GM19395 (cell line): ENCODE data around the gene ASB6.
A peak's percentile ranks its signal among the peaks of the same experiment; 100 is the strongest.

Source experiments
- ATAC-seq: cut with Tn5 transposase; IDR thresholded peaks from one replicate; pipeline ENCODE4 v1.9.1; 2021; ENCODE audit warnings: mild to moderate bottlenecking, moderate library complexity; ENCODE audit not compliant: unreplicated experiment

The ASB6 gene

GRCh38 chr9:129627556-129628440, 14.2 kb downstream of the ASB6 start:
- no peak for ATAC-seq

- ATAC-seq: peak; percentile 35
These were observed 15.2 kb downstream of the ASB6 start for GRCh38 chr9:129626625-129627284.

DNA sequence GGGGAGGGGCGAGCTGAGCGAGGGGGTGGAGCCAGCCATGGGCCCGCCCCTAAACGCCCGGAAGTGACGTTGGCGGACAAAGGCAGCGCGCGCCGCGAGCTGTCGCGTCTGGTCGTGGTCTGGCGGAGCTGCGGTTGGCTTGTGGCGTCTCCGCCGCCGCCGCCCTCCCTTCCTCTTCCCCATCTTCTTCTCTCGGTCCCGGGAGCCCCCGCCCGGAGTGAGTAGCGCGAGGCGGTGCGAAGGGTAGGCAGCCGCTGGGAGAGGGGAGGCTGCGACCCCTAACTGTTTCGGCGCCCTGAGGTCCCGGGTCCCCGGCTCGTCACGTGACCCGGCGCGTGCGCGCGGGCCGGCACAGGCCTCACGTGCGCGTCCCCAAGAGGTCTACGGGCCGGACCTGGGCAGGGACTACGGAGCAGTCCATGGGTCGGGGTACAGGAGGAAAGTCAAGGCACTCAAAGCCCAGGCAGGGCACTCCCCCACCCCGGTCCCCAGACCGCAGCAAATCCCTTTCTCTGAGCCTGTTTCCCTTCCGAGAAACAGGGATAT, 15.8 kb downstream of the ASB6 start, which contains the start of gene NTMT1:
TSS of gene NTMT1 (plus strand) at position 85 of the 546 bp plus-strand sequence. CDS start 6,541 bp downstream, outside the sequence.
- peak; percentile 77 for ATAC-seq

DNA sequence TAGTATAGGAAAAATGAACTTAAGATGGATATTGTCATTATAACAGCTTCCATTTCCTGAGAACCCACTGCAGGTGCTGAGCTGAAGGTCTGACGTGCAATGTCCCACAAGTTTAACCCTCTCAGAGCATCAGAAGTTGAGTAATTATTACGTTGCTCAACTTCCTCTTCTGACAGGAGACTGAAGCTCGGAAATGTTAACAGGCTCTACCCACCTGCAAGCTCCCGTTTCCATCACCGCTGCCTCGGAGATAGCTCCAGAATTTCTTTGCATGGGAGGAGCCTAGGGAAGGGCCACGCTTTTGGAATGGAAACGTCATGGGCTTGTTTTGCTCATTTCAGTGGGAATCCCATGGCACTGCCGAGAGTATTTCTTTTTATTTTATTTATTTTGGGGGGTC, 17.0 kb downstream of the ASB6 start:
- no peak for ATAC-seq

DNA sequence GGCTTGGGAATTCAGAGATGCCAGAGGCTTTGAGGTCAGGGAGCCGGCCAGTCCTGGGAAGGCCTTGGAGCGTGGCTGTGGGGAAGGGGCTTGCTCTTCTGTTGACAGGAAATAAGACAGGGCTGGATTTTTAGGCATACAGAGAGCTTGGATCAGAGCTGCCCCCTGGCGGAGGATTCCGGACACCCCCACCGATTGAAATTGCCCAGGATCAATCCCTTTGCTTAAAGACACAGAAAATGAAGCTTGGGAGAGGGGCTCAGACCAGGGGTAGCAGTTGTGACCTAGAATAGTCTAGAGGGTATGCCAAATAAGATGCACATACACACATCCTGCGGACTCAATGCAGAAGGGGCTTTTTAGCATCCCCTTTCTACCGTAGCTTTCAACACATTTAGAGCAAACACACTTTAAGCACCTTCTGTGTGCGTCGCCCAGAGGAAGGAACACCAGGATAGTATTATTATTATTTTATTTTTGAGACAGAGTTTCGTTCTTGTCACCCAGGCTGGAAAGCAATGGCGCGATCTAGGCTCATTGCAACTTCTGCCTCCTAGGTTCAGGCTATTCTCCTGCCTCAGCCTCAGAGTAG, 17.7 kb downstream of the ASB6 start:
- no peak for ATAC-seq

- ATAC-seq: no peak
These were observed 18.6 kb downstream of the ASB6 start for GRCh38 chr9:129623331-129623730.

DNA sequence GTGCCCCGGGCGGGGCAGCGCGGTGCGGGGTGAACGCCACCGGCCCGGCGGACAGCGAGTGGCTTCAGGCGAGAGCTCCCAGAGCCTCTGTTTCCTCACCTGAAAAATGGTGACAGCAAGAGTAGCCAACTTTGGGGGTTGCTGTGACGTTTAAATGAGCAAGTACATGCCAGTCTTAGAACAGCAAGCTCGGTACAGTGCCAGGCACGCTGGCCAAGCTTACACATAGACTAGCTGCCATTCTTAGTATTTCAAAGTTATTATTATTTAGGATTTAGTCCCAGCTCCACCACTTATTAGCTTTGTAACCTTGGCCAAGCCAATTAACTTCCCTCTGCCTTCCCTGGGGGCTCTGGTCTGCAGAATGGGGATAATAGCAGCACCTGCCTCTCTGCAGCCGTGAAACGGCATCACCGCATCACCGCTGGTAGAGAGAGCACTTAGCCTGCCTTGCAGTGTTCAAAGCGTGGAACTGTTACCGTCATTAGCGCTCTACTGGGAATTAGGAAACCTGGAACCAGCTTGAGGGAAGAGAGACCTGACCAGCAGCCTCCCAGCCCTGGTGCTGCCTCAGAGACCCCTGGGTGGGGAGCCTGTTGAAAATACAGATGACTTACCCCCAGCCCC, 21.2 kb downstream of the ASB6 start, which contains the start of gene C9orf50:
TSS of gene C9orf50 (minus strand) at position 433 of the 627 bp plus-strand sequence. CDS start 527 bp downstream, outside the sequence.
- no peak for ATAC-seq

DNA sequence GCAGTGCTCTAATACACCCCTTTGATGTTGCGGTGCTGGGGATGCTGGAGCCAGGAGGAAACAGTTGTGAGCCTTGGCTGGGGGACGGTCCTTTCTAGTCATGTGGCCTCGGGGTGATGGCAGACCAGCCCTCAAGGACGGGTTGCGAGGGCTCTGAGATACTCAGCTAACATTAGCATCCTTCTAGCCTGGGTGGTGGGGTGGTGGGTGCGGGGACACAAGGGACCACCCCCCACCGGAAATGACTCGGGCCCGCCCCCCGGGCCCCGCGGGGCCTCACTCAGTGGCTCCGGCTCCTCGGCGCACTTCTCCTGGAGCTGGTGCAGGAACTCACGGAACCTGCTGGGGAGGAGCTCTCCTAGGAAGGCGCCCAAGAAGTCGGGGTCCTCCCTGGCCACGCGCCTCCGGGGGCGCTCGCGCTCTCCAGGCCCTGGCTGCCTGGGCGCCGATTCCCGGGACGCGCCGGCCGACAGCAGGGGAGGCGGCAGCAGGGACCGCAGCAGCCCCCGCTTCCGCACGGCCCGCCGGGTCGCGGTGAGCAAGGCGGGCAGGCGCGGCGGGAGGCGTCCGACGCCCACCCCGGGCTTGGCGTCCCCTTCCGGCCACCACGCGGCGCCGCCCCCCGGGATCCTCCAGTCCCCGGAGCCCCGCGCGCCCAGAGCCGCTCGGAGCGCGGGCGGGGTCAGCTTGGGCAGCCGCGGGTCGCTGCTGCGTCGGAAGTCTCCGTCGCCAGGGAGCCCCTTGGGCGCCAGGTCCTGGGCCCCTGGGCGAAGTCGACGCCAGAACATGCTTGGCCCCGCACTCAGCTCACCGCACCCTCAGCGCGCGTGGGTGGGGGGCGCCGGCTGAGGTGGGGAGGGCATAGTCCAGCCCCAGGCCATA, 21.9 kb downstream of the ASB6 start:
- no peak for ATAC-seq

- ATAC-seq: no peak
These were observed 24.8 kb downstream of the ASB6 start for GRCh38 chr9:129617167-129617566.

DNA sequence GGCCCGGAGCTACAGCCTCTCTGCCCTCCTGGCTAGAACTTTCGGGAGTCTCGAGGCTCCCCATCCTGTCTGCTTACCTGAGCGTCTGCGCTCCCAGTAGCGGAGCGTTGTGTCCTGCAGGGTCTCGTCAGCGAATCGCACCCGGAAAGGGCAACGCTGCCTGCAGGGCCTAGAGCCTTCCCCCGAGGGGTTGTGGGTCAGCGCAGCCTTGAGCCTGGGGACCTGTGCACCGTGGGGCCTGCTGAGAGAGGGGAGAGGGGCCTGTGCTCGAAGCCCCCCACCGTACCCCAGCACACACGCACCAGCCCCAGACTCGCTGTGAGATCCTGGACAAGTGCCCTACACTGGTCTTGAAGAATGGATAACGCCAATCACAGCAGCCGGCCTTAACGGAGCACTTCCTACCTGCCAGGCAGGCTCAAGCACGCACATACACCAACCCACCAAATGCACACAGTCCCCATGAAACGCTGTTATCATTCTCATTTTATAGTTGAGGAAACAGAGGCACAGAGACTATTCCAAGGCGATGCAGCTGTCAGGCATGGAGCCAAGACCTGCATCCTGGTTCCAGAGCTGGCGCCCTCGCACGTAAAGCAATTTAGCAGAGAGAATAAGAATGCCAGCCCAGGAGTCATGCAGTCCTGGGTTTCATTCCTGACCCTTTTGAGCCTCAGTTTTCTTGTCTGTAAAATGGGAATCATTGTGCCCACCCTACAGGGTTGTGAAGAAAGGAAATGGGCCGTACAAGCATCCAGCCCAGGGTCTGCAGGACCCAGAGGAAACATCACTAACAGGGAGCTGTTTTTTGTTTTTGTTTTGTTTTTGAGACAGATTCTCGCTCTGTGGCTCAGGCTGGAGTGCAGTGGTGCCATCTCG, 26.3 kb downstream of the ASB6 start:
- no peak for ATAC-seq

DNA sequence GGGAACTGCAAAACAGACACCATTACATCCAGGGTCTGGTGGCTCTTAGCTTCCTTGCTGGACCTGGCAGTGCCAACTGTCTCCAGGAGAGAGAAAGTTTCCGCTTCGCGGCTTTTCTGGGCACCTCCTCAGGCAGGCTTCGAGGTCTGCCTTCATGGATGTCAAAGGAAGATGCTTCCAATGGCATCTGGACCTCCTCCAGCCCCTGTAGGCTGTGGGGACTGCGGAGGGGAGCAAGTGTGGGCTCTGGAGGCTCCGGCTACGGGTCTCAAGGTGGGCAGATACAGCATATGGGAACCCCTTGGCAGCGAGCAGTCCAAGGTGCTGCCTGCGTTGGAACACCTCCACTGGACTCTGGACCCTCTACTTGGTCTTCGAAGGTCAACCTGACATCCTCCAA, 27.0 kb downstream of the ASB6 start:
- no peak for ATAC-seq

DNA sequence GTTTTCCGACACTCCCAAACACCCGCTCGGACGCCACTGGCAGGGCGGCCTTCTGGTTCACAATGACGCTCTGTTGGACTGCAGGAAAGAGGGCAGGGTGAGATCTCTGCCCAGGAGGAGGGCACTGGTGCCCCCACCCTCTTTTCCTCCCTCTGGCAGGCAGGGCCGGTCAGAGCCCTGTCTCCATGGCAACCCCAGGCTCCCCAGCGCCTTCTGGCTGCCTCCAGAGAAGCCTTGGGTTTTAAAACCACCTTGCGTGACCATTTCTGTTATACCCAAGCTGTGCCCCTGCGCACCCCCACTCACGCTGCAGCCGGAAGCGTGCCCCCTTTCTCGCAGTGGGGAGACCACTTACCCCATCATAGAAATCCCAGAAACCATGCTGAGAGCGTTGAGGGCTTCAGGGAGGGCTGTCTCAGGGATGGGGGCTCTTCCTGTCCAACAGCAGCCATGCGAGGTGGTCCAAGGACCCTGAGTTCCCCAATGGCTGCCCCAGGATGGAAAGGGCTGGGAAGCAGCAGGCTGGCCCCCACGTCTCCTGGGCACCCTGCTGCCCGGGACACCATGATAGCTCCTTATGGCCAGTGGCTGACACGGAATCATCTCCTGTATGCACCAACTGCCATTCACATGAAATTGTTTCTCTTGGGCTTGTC, 28.3 kb downstream of the ASB6 start:
- no peak for ATAC-seq

- no peak for ATAC-seq
These were observed 29.0 kb downstream of the ASB6 start for GRCh38 chr9:129612815-129613519.

DNA sequence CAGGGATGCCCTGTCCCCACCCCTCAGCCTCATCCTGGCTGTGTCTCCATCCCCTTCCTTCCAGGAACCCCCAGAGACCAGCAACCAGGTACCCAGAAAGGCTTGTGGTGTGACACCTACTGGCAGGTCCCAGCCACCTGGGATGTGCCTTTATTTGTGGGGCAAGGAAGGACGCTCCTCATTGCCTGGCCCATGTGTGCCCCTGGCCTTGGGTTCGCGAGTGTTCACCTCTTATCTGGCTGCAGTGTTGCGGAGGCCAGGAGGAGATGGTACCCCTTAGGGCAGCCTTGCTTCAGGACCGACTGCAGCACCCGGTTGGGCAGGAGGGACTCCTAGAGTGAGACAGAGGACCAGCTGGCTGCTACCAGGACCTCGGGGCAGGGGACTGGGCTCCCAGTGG, 29.8 kb downstream of the ASB6 start:
- no peak for ATAC-seq

GRCh38 chr9:129611307-129611800, 30.6 kb downstream of the ASB6 start:
- ATAC-seq: no peak

- no peak for ATAC-seq
These were observed 31.3 kb downstream of the ASB6 start for GRCh38 chr9:129610473-129611306.

- ATAC-seq: no peak
These were observed 31.8 kb downstream of the ASB6 start for GRCh38 chr9:129610213-129610472.
